Ramos (cell line): Measurements from ENCODE around the gene HTT.

Source experiments
- in situ Hi-C: fragments of 300-500 bp; cut with MboI; formaldehyde crosslinking; loops from one replicate; pipeline ENCODE4 v1.14.3; 2022; ENCODE audit warnings: low sequenced_read_pairs; ENCODE audit not compliant: unreplicated experiment

Gene HTT

GRCh38 chr4:3227878-3228675 is 153.6 kb downstream of the HTT start:
- in situ Hi-C loops, result no loop called here

DNA sequence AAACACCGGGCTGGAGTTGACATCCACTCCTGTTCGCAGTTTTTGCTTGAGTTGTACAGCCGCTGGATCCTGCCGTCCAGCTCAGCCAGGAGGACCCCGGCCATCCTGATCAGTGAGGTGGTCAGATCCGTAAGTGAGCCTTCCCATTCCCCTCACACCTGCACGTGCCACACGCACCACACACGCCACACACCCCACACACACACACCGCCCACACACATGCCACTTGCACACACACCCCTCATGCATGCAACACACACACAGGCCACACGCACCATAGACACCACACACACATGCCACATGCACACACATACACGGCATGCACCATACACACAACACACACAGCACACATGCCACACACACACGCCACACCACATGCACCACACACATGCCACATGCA is 154.4 kb downstream of the HTT start:
- in situ Hi-C loops, result no loop called here

GRCh38 chr4:3229328-3229727 is 154.8 kb downstream of the HTT start:
- in situ Hi-C loops, result no loop called here

GRCh38 chr4:3229964-3230363 is 155.5 kb downstream of the HTT start:
- in situ Hi-C loops, result no loop called here

GRCh38 chr4:3231471-3231870 is 157.0 kb downstream of the HTT start:
- in situ Hi-C loops, result no loop called here

DNA sequence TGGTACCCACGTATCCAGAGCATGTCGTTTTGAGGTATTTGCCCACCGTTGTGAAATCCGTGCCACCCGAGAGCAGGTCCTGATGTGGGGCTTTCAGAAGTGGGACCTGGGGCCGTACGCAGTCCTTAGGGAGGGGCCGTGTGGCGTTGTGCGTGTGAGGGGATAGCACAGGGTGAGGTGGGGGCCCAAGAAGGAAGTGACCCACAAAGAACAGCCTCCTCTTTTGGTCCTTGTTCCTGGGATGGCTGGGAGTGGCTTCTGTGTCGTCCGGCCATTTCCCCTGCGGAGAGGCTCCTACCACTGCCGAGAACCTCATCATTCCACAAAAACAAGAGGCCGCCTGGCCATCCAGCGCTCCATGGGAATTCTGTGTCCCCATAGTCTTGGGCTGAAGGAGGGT is 157.5 kb downstream of the HTT start:
- in situ Hi-C loops, result no loop called here

- in situ Hi-C loops, result no loop called here
Observed at GRCh38 chr4:3232871-3233271, 158.4 kb downstream of the HTT start.

DNA sequence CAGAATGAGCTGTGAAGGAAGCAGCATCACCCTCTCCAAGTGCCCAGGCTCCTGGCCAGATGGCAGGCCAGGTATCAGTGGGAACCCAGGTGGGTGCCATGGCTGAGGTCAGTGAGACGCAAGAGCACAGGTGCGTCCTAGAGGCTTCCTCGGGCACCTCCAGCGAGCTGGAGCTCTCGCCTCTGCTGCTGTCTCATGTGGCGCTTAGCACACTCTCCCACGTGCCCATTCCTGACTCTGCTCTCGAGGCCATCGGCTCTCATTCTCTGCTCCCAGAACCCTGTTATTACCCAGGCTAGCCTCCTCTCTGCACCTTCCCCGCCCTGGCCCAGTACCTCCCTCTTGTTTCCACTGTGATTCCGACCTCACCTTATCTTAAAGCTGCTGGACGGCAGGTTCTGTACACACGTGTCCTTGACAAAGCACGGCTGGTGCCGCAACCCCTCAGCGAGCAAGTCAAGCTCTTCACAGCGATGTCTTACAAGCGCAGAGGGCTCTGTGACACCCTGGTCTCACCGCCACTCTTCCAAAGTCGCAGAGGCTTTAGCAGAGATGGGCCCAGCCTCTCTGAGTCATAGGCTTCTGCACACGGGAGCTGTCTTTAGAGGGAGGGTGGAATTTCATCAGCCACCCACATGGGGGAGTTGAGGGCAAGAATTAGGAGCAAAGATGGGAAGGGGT is 159.1 kb downstream of the HTT start:
- in situ Hi-C loops, result no loop called here

DNA sequence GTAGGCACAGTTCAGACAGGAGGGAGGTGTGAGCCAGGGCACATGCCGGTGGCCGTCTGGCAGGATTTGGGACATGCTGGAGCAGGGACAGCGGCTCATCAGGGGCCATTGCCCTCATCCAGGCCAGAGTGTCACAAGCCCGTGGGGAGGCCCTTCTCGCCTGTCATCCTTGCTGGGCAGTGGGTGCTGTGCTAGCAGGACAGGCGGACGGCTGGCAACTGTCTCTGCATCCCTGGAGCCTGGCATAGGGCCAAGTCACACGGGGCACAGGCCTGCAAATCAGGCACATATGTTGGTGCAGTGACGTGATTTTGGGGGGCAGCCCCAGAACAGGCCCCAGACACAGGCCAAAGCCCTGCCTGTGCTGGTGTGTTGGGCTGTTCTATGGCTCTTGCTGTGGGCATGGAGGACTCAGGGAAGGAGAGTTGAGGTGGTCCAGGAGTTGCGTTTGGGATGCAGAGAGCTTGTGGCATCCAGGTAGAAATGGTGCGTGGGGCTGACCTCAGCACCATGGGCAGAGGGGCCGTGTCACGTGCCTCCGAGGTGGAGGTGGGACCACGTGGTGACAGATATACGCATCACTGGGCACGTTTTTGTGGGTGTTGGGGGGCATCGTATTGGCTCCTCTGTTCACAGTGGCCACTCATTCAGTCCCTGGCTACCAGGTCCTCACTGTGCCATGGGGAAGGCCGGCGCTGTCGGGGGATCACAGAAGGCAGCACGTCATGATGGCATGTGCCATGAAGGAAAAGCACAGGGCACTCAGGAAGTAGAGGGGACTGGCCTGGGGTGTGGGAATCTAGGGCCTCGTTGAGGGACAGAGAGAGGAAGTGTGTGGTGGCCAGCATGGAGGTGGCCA is 159.9 kb downstream of the HTT start:
- in situ Hi-C loops, result no loop called here

DNA sequence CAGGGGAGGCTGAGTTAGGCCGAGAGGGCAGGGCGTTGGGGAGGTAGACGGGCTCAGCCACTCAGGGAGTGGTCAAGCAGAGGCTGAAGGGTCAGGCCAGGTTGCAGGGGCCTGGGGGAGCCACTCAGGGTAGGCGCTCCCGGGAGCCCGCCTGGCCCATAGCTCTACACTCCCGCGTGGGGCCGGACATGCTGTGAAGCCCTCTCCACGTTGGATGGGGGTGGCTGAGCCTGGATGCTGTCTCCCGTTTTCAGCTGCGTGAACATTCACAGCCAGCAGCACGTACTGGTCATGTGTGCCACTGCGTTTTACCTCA is 160.5 kb downstream of the HTT start:
- in situ Hi-C loops, result no loop called here

- in situ Hi-C loops, result no loop called here
Observed at GRCh38 chr4:3235581-3235980, 161.1 kb downstream of the HTT start.

DNA sequence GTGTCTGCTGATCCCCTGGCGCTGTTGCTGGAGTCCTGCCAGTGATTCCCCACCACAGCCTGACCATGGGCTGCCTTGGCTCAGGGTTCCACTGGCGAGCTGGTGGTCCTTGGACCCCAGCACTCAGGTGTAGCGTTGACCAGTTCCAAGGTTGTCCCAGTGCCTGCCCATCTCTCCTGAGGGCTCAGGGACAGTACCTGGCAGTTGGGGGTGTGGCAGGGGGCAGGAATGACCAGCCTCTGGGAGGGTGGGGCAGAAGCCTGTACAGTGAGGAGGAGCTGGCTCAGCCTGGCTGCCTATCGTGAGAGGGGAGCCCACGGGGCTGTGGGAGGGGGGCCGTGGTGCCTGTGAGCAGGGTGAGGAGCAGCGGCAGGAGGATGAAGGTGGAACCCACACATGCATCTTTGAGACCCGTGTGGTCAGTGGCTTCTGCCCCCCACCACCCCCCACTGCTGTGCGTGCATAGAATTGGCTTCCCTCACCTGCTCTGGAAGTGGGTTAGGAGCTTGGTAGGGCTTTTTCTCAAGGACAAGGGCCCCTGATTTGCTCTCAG is 161.9 kb downstream of the HTT start:
- in situ Hi-C loops, result no loop called here

- in situ Hi-C loops, result no loop called here
Observed at GRCh38 chr4:3237266-3237665, 162.8 kb downstream of the HTT start.

DNA sequence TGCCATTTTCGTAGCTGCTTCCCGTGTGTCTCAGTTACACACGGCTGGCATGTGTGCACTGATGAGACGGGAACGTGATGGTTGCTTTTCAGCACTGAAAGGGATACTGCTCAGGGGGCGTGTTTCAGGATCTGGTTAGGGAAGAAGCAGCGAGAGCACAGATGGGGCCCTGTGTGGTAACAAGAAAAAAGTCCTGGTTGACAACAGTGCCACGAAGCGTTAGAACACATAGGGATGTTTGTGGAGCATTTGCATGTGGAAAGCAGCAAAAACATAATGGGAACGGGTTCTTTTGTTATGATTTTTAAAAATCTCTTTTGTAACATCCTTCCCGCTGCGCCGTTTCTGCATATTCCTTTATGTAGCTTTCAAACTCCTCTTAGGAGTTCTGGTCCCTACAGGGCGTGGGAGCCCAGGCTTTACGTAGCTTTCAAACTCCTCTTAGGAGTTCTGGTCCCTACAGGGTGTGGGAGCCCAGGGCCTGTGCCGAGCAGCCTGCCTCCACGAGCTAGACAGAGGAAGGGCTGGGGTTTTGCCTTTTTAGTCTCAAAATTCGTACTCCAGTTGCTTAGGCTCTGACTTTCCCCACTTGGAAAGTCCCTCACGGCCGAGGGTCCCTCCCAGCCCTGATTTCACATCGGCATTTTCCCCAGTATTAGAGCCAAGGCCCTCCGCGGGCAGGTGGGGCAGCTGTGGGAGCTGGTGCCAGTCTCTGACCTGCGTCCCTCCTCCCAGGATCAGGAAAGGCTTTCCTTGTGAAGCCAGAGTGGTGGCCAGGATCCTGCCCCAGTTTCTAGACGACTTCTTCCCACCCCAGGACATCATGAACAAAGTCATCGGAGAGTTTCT is 163.5 kb downstream of the HTT start:
- in situ Hi-C loops, result no loop called here

DNA sequence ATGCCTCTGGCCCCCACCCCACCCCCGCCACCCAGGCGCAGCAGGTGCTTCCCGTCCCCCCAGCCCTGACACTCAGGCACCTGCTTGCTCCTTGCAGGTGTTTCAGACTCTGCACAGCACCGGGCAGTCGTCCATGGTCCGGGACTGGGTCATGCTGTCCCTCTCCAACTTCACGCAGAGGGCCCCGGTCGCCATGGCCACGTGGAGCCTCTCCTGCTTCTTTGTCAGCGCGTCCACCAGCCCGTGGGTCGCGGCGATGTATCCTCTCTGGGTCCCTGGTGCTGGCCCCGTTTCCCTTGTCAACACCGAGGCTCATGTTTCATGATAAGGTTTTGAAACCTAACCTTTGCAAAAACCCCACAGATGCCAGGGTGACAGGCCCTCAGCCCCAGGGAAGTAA is 164.2 kb downstream of the HTT start:
- in situ Hi-C loops, result no loop called here

- in situ Hi-C loops, result no loop called here
Observed at GRCh38 chr4:3239303-3239702, 164.8 kb downstream of the HTT start.

GRCh38 chr4:3239998-3240920 is 165.8 kb downstream of the HTT start:
- in situ Hi-C loops, result no loop called here

DNA sequence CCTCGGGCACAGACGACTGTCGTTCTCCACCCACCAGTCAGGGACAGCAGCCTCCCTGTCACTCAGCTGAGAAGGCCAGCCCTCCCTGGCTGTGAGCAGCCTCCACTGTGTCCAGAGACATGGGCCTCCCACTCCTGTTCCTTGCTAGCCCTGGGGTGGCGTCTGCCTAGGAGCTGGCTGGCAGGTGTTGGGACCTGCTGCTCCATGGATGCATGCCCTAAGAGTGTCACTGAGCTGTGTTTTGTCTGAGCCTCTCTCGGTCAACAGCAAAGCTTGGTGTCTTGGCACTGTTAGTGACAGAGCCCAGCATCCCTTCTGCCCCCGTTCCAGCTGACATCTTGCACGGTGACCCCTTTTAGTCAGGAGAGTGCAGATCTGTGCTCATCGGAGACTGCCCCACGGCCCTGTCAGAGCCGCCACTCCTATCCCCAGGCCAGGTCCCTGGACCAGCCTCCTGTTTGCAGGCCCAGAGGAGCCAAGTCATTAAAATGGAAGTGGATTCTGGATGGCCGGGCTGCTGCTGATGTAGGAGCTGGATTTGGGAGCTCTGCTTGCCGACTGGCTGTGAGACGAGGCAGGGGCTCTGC is 166.5 kb downstream of the HTT start:
- in situ Hi-C loops, result no loop called here
